ENCODE data around the gene ENG. TPM values are rescaled to one million over a fixed set of nuclear protein-coding genes. Genes with fewer than 3 reads are reported as not detected.
"Not testable (repeated sequence)": the region's sequence is repeated elsewhere in the genome, so short reads cannot be mapped to it uniquely, and the experiment has no call there.

Gene ENG
- total RNA-seq, 1 donor from 2014 or later: 565 TPM

DNA sequence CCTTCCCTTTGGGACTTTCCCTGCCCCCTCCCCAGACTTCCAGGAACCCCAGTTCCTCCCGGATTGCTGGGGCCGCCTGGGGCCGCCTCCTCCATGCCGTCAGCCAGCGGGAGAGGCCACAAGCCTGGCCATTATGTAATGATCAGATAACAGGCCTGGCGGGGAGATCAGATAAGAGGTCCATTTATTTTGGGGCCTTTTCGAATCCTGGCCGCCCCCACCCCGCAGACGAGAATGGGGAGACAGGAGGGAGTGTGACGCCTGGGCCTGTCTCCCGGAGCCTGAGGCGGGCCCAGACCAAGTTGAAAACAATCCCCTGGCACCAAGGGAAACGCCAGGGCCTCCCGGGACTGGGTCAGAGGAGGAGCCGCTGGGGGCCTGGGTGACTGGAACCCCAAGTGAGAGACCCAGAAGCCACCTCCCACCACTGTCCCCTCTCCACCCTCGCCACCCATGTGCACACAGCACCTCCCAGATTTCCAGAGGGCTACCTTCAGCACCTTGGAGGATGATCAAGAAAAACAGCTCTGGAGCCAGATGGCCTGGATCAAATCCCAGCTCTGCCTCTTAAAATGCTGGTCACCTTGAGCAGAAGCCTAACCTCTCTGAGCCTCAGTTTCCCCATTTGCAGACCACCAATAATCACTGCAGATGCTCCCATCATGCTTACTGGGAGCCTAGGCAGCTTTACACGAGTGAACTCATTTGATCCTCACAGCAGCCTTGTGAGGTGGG, 7.8 kb downstream of the ENG start:
- no peak for DNase-seq (ENCODE audit: extremely low read depth, low read depth, low spot score)

DNA sequence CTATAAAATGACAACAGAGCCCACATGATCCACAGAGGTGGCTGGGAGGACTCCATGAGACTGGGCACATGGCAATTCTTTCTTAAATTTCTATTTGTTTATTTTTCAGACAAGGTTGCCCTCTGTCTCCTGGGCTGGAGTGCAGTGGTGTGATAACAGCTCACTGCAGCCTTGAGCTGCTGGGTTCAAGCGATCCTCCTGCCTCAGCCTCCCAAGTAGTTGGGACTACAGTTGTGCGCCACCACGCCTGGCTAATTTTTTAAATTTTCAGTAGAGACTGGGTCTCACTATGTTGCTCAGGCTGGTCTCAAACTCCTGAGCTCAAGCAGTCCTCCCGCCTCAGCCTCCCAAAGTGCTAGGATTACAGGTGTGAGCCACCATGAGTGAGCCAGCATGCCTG, 8.8 kb downstream of the ENG start:
- not testable (repeated sequence) for DNase-seq (ENCODE audit: extremely low read depth, low read depth, low spot score)

DNA sequence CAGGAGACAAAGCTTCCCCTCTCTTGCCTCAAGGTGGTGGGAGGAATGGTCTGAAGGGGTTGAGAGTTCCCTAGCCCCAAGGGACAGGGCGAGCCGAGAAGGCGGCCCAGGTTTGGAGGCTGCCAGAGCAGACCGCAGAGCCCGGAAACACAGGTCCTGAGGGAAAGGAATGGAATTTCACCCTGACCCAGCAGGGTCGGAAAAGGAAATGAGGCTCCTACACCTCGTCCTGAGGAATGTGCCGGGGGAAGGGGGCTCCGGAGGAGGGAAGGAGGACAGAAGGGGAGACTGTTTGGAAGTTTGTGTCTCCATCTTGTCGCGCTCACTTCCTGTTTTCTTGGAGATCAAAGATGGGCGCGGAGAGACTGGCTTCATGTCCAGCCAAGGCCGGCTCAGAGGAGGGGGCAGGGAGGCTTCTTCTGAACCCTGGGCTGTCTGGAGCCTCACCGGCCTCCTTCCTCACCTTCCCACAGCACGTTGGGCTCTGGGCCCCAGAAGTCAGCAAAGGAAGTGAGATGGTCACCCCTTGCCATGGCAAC, 9.6 kb downstream of the ENG start:
- no peak for DNase-seq (ENCODE audit: extremely low read depth, low read depth, low spot score)

GRCh38 chr9:127841087-127841835, 13.2 kb downstream of the ENG start:
- DNase-seq (ENCODE audit: extremely low read depth, low read depth, low spot score): no peak

- DNase-seq (ENCODE audit: extremely low read depth, low read depth, low spot score): peak; percentile 77
These were observed 15.9 kb downstream of the ENG start for GRCh38 chr9:127838375-127839078.

DNA sequence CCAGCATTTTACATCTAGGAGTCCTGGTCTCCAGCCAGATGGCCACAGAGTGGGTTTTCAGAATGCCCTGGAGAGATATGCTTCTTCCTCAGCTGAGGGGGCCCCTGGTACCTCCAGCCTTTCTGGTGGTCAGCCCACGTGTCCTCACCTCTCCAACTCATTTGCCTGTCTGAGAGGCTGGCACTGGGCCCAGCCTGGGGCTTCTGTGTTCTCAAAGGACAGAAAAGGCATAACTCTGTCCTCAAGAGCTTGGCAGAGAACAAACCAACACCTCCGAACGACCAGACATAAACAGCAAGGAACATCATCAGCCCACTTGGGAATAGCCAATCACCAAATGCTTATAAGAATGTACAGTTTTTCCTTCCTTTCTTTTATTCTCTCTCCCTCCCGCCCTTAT, 17.1 kb downstream of the ENG start:
- no peak for DNase-seq (ENCODE audit: extremely low read depth, low read depth, low spot score)

DNA sequence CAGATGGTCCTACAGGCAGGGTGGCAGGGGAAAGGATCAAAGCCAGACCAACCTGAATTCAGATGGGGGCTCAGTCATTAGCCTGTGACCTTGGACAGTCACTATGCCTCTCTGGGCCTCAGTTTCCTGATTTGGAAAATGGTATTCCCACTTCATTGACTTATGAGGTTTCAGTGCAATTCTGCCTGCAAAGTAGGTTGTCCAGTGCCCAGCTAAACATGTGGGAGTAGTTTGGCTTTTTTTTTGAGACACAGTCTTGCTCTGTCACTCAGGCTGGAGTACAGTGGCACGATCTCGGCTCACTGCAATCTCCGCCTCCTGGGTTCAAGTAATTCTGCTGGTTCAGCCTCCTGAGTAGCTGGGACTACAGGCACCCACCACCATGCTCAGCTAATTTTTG, 17.9 kb downstream of the ENG start:
- not testable (repeated sequence) for DNase-seq (ENCODE audit: extremely low read depth, low read depth, low spot score)

DNA sequence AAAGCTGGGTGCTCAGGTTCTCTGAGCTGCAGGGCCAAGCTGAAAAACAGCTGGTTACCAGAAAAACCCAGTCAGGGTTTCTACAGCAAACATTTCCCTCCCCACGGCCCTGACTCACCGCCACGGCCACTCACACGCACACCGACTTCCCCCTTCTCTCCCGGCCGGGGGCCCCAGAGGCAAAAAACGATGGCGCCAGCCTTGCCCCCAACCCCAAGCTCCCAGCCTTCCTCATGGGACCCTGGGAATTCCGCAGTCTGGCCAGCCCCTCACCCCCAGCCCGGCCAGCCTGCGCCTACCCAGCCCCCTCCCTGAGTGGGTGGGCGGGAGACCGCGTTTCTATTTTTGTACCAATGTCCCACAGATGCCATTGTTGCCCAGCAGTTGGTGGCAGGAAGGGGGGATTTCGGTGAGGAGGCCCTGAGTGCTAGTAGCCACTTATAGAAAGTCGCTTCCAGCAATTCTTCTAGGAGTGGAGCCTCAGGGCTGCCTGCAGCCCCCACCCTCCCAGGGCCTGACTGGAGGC, 18.4 kb downstream of the ENG start:
- DNase-seq (ENCODE audit: extremely low read depth, low read depth, low spot score): no peak

GRCh38 chr9:127833555-127833954, 20.9 kb downstream of the ENG start:
- no peak for DNase-seq (ENCODE audit: extremely low read depth, low read depth, low spot score)

GRCh38 chr9:127832248-127832647, 22.2 kb downstream of the ENG start:
- no peak for DNase-seq (ENCODE audit: extremely low read depth, low read depth, low spot score)

DNA sequence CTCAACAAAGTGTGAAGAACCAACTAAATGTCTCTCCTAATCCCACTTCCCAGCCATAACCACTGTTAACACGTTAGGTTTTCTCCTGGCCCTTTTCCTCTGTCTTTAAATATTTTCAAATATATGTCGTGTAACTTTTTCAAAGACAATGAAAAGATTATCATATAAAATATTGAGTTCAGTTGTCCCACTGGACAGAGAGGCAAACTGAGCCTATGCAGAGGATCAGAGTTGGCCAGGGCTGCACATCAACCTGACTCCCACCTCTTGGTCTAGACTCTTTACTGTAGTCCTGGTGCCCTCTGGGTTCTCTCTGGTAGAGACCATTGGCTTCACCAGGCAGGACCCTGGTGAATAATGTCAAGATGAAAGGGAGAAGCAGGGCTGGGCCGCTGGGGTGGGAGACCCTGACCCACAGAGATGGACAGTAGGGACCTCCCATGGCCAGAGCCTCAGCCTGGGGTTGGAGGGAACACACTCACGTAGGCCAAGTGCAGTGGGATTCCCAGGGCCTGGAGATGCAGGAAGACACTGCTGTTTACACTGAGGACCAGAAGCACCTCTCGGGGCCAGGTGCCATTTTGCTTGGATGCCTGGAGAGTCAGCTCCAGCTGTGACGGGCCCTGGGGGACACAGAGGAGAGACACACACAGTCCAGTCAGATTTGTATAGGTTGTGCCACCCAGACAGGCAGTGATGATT, 25.1 kb downstream of the ENG start:
- DNase-seq (ENCODE audit: extremely low read depth, low read depth, low spot score): no peak

DNA sequence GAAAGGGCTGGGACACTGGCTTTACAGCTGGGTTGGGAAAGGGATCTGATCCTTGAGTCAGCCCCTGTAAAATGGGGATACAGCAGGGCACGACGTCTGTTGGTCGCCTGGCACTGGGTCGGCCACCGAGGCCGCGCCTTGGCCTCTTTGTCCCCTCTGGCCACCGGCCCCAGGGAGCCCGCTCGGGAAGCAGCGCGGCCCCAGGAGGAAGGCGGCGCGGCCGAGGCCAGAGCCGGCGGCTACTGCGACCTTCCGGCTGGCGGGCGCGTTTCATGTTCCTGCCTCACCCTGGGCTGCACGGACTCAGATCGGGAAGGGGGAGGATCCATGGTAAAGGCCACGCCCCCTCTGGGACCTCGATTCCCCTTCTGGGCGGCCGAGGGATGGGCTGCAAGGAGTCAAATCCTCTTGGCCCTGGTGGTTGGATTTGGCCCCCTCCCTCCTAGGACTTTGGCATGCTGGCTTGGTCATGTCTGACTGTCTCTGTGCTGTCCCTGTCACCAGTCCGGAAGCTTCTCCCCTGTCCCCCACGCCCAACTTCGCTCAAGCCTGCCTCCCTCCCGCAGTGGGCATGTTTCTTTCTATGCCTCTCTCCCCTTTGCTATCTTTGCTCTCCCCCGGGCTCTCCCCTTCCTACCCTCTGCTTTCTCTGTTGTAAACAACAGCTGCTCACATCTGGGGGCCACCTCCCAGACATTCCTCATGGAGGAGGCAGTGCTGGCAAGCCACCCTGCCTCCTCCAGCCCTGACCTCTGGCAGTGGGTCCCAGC, 26.0 kb downstream of the ENG start:
- no peak for DNase-seq (ENCODE audit: extremely low read depth, low read depth, low spot score)

- DNase-seq (ENCODE audit: extremely low read depth, low read depth, low spot score): no peak
These were observed 28.1 kb downstream of the ENG start for GRCh38 chr9:127826253-127826913.

DNA sequence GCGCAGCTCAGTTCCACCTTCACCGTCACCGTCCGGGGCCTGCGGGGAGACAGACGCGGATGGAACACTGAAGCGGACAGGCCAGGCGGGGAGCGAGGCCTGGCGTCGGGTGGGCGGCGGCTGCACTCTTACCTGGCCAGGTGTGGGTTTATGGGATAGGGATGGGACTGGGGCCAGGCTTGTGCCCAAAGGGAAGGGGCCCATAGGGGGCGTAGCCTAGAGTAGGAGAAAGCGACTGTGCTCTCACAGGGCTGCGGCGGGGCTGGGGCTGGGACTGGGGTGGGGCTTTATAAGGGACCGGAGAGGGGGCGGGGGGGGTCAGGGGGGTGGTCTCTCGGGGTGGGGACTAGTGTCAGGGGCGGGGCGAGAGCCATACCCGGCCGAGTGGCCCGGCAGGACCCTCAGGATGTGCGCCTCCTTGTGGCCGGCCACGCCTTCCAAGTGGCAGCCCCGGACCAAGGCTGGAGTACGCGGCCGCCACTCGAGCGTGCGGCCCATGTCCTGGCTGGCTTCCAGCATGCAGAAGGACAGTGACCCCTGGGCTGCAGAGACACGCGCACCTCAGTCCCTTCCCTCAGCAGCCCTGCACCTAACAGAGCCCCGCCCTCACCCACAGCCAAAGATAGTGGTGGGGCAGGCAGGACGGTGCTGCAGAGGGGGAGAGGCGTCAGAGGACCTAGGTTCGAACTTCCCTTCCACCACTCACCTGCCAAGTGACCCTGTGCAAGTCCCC, 29.0 kb downstream of the ENG start:
- no peak for DNase-seq (ENCODE audit: extremely low read depth, low read depth, low spot score)

DNA sequence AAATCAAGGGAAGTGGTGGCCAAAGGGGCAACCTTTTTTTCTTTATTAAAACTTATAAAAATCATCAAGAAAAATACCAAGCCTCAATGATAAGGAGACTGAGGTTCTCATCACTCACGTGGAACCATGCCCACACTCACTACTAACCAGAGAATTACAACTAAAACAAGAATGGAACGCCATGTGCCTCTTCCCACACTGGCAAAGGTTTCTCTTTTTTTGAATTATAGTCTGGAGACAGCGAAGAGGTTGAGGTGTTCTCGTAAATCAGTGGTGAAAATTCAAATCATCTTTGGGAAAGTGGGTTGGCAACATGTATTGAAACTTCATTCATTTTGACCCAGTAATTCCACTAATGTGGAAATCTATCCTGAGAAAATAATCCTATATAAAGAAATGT, 32.4 kb downstream of the ENG start:
- DNase-seq (ENCODE audit: extremely low read depth, low read depth, low spot score): no peak

- no peak for DNase-seq (ENCODE audit: extremely low read depth, low read depth, low spot score)
These were observed 35.9 kb downstream of the ENG start for GRCh38 chr9:127818574-127818973.

DNA sequence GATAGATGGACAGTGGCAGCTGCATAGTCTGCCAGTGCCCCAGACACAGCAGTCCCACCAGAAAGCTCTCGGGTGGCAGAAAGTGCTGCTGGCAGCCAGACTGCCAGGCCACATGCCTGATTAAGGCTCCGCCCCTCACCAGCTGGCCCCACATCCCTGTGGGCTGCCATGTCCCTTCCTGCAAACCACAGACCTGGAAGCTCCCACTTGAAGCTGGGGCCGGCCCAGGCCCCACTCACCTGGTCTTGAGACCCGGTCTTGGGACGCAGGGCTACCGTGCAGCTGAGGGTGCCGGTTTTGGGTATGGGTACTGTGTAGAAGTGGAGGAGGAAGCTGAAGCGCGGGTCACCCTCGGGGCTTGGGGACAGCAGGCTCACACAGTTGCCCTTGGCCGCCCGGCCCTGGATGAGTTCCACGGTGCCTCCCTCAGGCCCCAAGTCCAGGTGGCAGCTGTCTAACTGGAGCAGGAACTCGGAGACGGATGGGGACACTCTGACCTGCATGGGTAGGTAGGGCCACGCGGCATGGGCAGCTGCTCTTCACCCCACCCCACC, 36.5 kb downstream of the ENG start:
- DNase-seq (ENCODE audit: extremely low read depth, low read depth, low spot score): no peak

DNA sequence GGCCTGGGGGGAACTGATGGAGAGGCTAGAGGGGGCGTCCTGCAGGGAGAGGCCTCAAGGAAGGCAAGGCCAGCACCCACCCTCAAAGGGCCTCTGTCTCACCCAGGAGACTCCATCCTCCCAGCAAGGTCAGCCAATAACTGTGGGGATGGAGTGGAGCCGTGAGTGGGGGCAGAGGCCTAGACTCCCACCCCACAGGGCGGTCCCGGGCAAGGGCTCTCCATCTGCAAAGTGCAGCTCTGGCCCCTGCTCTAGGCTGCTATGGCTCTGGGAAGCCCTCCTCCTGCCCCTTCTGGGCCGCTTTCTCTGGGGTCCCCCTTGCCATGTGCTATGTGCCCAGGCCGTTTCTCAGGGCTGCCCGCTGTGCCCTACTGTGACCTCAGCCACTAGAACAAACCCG, 37.7 kb downstream of the ENG start:
- no peak for DNase-seq (ENCODE audit: extremely low read depth, low read depth, low spot score)

Measured in glomerular endothelial cell (primary cell).